NCI-H748 (cell line): ENCODE data around the gene PRKAG2.
"Not testable (repeated sequence)": the region's sequence is repeated elsewhere in the genome, so short reads cannot be mapped to it uniquely, and the experiment has no call there.

Source experiments
- DNase-seq: peaks from one replicate; lab custom pipeline; 2025; ENCODE audit not compliant: unreplicated experiment; lab: John Stamatoyannopoulos, UW

Gene PRKAG2

DNA sequence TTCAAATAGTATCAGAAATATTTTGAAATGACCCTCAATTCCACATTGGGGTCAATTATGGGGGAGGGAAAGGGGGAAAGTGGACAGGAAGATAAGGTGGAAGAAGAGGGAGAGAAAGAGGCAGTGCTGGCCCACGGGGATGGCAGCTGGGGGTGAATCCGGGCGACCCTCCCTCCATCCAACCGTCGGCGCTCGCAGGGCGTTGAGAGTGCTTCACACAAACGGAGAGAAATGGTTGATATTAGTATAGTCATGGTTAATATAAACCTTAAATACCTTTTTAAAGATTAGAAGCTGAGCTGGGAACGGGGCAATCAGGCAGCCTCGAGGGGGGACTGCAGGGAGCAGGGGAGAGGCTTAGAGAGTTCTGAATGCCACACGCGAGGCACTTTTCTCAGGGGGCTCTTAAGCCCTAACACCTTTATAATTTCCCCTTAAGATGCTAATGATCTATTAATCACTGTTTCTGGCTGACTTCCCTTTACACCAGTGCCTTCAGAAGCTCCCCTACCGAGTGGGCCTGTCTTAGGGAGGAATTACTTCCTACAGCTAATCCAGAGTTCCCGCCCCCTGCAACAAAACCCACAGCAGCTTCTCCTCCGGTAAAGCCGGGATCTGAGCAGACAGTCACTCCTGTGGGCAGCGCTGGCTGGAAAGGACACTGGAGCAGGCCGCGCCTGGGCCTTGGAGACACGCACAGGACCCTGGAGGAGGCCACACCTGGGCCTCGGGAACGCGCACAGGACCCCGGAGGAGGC is 39.5 kb downstream of the PRKAG2 start:
- no peak for DNase-seq

DNA sequence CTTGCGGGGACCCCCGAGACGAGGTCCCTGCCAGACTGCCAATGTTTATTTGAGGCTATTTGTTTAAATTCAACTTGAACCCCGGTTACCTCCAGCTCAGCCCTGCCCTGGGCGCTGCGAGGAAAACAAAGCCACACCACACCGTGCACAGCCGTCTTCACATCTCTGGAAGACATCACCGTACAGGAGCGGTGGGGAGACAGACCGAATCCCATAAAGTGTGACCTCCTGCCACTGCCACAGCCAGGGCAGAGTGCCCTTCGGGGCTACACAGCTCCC is 40.0 kb downstream of the PRKAG2 start:
- no peak for DNase-seq

DNA sequence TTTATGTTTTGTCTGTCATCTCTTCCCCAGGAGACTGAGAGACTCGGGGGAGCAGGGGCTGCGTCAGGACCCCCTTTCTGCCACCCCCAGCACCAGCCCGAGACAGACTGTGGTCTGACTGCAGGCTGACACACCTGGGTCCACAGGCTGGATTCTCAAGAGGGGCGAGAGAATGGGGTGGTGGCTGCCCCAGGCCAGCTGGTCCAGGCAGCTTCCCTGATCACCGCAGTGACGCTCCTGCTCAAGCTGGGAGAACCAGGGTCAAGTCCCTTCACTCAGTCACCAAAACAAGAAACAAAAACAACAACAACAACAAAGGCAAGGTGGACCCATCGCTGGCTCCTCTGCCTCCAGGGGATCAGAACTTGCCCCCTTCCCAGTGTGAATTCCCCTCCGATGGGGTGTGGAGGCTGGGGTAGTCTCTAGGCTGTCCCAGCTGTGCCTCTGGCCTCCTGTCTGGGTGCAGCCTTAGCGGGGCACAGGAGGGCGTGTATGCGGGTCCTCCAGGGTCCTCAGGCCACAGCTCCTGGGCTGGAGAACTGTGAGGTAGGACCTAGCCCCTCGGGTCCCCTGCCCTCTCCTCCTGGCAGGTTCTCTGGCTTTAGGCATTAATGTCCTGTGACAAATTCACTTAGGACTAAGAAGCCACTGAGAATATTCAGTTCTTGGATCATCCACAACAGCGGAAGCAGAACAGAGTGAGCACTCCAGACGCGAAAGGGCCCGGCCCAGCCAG is 40.6 kb downstream of the PRKAG2 start:
- DNase-seq: no peak

DNA sequence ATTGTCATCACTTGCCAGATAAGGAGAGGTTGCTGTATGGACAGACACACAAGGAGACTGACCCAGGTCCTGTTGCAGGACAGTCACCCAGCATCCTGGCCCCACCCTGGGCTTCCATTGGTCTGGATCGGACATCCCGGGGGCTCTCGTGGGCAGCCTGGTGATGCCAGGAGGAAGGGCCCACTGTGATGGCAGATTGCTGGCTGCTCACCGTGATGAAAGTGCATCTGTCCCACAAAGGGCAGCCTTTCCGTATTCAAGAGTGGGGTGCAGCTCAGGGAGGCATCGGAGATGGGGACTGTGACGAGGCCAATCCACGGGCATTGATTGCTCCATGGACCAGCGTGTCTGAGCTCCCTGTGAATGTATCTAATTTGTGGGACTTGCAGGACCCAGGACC is 41.3 kb downstream of the PRKAG2 start:
- no peak for DNase-seq

DNA sequence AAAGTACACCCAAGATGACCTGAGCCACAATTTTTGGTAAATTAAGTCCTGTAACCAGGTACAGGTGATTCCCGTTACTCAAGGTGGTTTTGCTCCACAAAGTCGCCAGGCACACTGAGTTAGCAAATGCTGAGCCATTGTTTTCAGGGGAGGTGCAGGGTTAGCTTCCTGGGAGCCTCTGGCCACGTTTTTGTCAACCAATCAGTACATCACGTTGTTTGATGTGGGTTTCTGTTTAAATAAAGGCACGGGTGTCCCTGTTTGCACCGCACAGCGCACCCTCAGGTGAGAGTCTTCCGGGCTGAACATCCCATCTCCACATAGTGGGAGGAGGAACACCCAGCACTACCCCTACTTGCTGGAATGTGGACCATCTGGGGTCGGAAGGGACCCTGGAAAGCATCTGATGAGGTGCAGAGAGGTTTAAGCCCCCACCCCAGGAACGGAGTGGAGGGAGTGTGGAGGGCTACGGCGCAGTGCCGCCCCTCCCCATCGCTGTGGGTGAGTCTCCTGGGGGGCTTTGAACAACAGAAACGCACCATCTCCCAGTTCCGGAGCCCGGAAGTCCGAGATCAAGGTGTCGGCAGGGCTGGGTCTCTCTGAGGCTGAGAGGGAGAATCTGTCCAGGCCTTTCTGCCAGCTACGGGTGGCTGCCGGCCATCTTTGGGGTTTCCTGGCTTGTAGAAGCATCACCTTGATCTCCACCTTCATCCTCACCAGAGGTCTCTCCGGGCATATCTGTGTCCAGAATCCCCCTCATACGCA is 42.5 kb downstream of the PRKAG2 start:
- DNase-seq: no peak

DNA sequence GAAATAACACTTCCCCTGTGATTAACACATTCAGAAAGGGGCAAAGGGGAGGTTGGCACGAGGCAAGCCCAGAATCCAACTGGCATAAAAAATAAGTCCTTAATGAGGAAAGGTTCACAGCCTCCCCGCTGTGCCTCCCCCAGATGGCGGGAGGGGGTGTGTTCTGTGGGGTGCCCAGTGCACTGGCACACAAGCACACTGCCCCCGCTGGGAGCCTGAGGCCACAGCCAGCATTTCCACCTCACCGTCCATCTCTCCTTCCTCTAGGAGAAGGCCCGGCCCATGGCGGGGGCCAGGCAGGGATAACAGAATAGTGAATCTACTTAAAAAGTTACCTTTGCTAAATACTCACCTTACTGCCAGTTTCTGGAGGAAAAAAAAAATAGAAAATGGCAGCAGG is 43.2 kb downstream of the PRKAG2 start:
- DNase-seq: no peak

DNA sequence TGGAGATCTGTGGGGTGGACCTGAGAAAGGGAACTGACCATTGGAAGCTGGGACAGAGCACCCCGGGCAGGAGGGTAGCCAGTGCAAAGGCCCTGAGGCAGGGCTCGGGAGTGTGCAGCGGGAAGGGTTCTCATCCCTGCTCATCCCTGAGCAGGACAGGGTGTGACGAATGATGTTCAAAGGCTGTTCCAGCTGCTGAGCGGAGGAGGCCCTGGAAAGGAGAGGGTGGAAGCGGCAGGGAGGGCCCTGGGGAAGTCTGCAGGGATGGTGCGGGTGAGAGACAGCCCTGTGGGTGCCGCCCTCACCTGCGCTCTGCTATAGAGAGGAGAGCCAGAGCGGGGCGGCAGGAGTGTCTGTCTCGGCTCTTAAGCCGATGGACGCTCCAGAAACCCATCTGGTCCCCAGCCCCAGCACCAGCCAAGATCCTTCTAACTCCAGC is 43.7 kb downstream of the PRKAG2 start:
- DNase-seq: no peak

DNA sequence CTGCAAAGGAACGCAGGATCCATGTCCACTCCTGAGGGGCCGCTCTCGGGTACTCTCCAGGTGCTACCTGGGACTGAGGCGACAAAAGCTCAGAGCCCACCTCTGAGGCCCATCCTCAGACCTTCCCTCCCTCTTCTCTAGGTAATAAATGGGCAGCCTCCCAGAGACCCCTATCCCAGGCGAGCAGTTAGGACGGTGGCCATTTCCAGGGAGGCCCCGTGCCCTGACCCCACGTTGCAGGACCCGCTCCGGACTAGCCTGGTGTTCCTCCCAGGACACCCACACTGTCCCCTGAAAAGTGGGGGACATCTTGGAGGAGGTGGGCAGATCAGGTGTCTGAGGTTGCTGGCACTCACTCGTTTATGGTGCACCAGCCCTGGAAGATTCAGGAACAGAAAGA is 44.3 kb downstream of the PRKAG2 start:
- no peak for DNase-seq

DNA sequence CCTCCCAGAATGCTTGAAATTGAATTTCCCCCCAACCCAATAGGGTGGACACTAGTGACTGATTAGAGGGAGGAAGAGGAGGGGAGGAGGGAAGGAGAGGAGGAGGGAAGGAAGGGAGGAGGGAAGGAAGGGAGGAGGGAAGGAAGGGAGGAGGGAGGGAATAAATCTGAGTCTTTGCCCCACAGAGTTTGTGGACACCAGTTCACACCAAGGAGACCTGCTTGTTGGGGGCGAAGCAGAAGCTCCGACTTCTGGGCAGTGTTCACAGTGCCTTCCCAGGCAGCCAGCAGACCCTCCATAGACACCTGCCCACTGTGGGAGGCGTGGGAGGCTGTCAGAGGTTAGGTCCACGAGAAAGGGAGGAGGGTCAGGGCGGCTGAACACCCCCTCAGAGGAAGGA is 44.8 kb downstream of the PRKAG2 start:
- DNase-seq: no peak

DNA sequence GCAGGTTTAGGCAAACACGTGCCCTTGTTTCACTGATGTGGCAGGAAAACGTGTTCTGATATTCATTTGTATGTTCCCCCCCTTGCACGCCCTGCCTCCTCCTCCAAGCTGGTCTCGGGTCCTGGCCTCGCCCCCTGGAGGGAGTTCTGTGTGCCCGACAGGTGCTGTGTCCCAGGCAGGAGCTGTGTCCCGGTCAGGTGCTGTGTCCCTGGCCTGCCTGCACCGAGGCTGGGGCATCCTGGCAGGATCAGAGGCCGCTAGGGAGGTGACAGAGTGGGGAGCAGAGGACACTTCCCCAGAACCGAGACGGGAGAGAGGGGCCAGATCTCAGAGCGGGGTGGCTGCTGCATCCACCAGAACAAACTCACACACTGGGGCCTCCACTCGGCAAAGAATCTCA is 45.3 kb downstream of the PRKAG2 start:
- no peak for DNase-seq

DNA sequence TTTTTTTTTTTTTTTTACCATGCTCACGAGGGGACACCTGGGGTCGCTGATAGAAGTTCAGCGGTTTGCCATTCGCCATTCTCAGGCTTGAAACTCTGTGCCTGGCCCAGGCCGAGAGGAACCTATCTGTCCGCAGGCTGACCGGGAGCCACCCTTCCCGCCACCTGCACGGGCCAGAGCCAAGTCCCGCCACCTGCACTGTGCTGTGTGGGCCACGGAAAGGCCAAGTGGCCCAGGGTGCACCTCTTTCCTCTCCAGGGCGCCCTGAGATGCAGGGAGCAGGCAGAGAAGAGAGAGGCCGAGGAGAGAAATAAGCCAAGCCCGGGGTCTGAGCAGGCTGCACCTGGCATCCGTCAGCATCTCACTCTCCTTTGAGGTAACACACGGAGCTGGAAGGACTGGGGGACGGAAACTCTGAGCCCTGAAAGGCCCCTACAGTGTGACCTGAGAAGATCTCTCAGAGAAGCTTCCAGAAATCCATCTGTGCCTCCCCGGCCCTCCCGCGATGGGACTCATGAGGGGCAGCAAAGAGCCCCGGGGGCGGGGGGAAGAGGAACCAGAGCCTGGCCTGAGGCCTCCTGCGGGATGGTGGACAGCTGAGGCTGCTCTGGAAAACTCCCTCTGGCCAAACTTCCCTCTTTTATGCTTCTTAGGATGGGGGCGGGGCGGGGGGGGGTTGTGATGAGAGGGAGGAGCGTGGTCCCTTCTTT is 46.6 kb downstream of the PRKAG2 start:
- DNase-seq: no peak

DNA sequence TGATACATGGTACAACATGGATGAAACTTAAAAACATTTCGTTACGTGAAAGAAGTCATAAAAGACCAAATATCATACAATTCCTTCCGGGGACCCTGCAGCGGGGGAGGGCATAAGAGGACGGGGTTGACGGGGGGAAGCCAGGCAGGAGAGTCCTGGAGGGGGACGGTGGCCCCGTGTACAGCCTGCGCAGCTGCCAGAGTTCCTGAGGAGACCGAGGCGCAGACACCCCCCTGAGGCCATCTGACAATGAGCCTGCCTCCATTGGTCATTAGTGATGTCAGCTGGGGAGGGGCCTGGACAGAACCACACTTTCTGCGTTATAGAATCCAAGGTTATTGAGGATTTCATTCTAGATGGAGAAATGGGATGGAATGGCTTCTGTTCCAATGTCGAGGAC is 47.2 kb downstream of the PRKAG2 start:
- no peak for DNase-seq

DNA sequence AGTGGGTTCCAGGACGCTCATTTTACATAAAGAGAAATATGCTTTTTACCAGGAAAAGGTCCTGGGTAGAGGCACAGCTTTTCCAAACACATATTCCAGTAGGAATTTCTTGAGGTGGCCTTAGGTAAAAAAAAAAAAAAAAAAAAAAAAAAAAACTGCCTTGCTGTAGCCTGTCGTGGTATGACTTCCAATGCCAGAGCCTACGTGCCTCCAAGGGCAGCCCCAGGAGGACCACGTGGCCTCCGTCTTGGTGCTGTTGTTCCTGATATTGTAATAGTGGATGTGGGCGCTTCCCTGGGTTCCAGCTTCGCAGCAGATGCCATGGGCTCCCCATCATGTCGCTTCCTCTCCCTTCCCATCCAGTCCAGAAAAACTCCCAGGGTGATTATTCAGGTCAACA is 49.3 kb downstream of the PRKAG2 start:
- no peak for DNase-seq

DNA sequence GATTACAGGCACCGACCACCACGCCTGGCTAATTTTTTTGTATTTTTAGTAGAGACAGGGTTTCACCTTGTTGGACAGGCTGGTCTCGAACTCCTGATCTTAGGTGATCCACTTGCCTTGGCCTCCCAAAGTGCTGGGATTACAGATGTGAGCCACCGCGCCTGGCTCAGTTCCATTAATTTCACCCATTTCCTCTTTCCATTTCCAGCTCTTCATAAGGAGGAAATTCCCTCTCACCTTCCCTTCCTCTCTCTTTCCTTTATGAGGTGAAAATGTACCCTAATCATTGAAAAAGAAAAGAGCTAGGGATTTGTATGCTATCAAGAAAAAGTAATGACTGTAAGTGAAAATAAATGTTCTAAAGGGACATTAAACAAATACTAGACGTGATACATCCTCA is 50.6 kb downstream of the PRKAG2 start:
- not testable (repeated sequence) for DNase-seq

DNA sequence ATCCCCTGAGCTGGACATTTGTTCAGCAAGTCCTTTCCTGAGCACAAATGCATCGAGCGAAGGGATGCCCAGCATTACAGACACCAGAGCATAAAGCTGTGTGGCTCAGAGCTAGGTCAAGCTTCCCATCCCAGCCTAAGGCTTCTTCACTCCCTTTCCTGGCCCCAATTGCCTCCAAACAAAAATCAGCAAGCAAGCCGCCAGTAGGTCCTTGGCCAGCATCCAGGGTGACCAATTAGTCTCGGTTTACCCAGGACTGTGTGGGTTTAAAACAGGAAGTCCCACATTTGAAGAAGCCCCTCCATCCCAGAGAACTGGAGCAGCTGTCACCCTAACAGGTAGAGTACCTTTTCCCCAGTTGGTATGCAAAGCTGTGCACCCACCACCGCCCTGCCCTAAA is 51.2 kb downstream of the PRKAG2 start:
- DNase-seq: peak; percentile 35

DNA sequence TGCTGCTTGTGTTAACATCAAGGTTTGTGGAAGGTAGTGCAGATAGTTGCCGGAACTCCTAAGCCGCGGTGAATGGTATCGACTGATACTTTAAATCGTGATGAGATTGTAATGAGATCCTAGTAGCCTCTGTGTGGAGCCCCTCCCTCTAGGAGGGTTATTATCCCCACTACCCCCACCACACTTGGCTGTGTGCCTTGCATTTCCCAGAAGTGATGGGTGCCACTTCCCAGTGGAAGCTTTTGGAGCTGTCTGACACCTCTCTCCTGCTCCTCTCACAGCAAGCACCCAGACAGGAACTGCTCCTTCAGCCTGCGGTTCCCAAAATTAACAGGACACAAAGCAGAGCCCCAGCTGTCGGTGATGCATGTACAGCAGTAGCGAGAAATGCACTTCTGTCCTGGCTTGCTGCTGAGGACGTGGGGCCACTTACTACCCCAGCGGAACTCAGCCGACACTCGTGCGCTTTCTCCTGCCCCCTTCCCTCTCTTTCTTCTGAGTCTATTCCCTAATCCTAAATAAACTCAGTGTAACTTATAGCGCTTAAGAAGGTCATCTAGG is 52.5 kb downstream of the PRKAG2 start:
- no peak for DNase-seq

DNA sequence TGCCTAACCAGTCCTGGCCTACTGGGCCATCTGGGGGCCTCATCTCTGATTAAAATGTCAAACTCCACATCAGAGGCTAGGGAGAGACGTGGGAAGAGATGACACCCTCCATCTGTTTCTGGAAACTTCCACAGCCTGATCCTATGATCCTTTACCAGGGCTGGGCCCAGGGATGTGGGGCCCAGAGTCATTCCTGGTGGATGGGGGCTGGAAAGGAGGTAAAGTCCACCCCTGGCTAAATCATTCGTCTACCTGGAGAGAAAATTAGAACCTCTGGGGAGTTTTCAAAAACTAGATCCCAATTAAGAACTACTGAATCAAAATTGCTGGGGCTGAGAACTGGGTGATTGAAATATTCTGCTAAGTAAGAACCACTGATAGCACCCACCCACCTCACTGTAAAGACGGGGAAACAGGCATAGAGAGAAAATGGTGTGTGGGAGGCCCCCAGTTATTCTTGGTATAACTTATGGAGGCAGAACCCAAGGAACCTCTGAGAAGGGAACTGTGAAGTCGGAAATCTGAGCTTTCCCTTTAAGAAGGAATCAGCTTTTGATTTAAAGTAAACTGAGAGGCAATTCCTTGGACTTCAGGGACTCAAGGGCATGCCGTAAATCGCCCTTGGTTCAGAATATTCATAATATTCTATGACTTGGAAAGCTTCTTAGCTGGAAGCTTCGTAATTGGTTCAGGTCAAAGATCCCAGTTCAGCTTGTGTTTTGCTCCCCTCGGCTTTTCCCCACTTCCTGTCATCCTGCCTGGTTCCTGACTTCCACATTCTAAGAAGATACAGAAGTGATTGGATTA is 53.1 kb downstream of the PRKAG2 start:
- no peak for DNase-seq

DNA sequence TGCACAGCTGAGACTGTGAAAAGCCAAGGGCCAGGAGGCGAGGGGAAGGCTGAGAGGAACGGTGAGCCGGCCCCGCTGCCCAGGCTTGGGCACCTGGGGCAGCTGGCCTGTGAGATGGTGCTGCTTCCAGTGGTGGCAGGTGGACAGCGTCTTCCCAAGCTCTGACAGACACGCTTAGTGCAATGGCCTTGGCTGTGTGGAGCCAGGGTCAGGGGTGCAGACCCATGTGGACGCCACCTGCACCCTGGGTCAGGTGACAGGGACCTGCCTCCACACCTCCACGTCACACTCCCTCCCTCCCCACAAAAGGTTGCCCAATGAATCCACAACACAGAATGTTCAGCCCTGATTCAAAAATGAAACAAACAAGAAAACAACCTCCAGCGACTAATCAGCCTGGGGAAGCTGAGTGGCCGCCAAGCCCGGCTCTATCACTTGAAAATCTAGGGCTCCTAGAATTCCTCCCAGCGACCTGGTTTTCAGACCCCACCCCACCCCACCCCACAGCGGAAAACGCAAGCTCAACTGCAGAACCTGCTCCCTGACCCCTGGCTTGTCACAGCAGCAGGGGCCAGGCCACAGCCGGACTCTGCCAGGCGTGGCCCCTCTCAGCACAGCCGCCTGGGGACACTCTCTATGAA is 54.3 kb downstream of the PRKAG2 start:
- no peak for DNase-seq

DNA sequence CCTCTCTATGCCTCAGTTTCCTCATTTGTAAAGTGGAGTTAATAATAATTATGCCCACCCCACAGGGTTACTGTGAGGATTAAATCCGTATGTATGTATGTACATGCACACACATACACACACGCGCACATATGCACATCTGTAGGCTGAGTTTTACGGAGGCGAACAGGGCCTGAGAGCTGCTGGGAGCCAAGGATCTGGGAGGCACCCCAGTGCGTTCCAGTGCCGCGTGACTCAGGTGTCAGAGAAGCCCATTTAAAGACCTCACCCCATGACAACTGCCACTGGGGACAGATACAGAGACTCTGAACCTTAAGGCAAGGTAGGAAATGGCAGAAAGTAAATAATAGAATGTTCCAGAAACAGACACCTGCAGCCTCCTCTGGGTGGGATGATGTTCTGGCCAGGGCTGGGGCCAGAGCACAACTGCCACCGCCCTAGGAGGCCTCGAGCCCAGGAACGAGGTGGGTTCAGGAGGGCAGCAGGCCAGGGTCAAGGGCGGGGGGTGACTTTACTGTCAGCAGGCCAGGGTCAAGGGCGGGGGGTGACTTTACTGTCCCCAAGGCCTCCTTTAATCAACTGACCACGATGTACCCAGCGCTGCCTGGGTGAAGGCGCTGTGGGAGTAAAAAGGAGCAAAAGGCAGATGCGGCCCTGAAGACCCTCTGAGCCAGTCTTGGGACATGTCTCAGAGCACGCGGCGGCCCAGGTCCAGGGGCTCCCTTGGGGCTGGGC is 54.9 kb downstream of the PRKAG2 start:
- no peak for DNase-seq
